WERI-Rb-1 (cell line): Measurements from ENCODE around the gene ADCYAP1R1.

Experiments used
- DNase-seq: peaks from one replicate; pipeline ENCODE4 v3.0.0-alpha.2; 2020
- H3K27ac ChIP-seq: fragments of 250-450 bp; sonication (Bioruptor Pico); 2 replicates; pipeline ENCODE4 v1.5.1; 2020; ENCODE audit warnings: mild to moderate bottlenecking, moderate library complexity
- H3K27me3 ChIP-seq: fragments of 250-450 bp; sonication (Bioruptor Pico); 2 replicates; pipeline ENCODE4 v1.5.1; 2021; ENCODE audit warnings: mild to moderate bottlenecking, low read depth, moderate library complexity; ENCODE audit not compliant: insufficient read depth, severe bottlenecking
- H3K36me3 ChIP-seq: fragments of 250-450 bp; sonication (Bioruptor Pico); 2 replicates; pipeline ENCODE4 v1.5.1; 2020; ENCODE audit warnings: mild to moderate bottlenecking, moderate library complexity
- H3K4me3 ChIP-seq: 2 replicates; pipeline ENCODE4 v1.5.1; 2011; ENCODE audit warnings: low read depth, mild to moderate bottlenecking, control low read depth, low read length
- H3K9me3 ChIP-seq: fragments of 250-450 bp; sonication (Bioruptor Pico); 2 replicates; pipeline ENCODE4 v1.5.1; 2021; ENCODE audit warnings: mild to moderate bottlenecking, moderate library complexity; ENCODE audit not compliant: severe bottlenecking
- TF ChIP-seq, protein P1 (sequence below): IDR thresholded peaks from 2 replicates; pipeline ENCODE4 v1.5.1; 2011; ENCODE audit warnings: low read depth, mild to moderate bottlenecking, control low read depth, inconsistent platforms, low read length

ADCYAP1R1 gene

GRCh38 chr7:31113660-31114059, 61.6 kb downstream of the ADCYAP1R1 start:
- TF ChIP-seq, protein P1, sequence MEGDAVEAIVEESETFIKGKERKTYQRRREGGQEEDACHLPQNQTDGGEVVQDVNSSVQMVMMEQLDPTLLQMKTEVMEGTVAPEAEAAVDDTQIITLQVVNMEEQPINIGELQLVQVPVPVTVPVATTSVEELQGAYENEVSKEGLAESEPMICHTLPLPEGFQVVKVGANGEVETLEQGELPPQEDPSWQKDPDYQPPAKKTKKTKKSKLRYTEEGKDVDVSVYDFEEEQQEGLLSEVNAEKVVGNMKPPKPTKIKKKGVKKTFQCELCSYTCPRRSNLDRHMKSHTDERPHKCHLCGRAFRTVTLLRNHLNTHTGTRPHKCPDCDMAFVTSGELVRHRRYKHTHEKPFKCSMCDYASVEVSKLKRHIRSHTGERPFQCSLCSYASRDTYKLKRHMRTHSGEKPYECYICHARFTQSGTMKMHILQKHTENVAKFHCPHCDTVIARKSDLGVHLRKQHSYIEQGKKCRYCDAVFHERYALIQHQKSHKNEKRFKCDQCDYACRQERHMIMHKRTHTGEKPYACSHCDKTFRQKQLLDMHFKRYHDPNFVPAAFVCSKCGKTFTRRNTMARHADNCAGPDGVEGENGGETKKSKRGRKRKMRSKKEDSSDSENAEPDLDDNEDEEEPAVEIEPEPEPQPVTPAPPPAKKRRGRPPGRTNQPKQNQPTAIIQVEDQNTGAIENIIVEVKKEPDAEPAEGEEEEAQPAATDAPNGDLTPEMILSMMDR: no peak
- Histone ChIP-seq H3K27ac (no peak overlapping the region), H3K9me3 (no peaks in the 10 kb centered on the region), H3K27me3 (no peaks in the 10 kb centered on the region), H3K36me3 (no peaks in the 10 kb centered on the region), H3K4me3 (no peak overlapping the region)
- no peak for DNase-seq

DNA sequence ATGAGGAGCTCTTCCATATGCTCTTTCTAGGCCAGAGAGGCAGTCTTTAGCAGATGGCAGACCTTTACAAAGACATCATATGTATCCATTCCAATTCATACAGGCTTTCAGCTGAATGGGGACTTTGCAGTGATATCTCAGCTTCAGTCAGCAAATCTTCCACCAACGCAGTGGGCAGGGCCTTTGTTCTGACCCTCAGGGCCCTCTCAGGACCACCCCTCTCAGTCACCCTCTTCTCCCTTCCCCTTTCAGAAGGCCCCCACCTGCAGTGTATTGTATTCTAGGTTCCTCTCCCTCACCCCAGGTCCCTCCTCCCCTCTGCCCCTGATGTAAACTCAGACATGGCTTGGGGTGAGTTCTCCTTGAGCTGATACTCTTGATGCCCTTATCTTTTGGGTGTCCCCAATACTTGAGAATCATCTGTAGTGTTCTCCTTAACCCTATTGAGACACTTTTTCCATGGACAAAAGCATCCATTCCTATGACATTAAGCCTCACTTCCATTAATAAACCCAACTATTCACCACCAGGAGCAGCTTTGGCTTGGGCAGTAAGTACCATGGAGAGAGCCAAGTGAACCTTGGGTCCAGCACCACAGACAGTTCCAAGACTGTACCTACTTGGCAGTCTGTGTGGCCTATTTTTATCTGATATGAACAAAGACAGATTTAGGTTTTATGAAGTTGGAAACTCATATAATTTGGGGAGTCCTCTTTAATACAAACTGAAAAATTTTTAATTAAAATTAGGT, 62.7 kb downstream of the ADCYAP1R1 start:
- DNase-seq: no peak
- H3K36me3 ChIP-seq: no peaks in the 10 kb centered on the region

GRCh38 chr7:31116615-31117014, 64.5 kb downstream of the ADCYAP1R1 start:
- Histone ChIP-seq H3K4me3 (no peak overlapping the region), H3K27me3 (no peaks in the 10 kb centered on the region), H3K36me3 (no peaks in the 10 kb centered on the region), H3K9me3 (no peaks in the 10 kb centered on the region), H3K27ac (no peak overlapping the region)
- DNase-seq: no peak
- TF ChIP-seq, protein P1: no peak

More for the DNA sequence above, 62.7 kb downstream of the ADCYAP1R1 start:
- no peaks in the 10 kb centered on the region for H3K9me3 ChIP-seq
- H3K4me3 ChIP-seq: no peak overlapping the region
- H3K27ac ChIP-seq: no peak overlapping the region
- H3K27me3 ChIP-seq: no peaks in the 10 kb centered on the region
- TF ChIP-seq, protein P1: no peak

DNA sequence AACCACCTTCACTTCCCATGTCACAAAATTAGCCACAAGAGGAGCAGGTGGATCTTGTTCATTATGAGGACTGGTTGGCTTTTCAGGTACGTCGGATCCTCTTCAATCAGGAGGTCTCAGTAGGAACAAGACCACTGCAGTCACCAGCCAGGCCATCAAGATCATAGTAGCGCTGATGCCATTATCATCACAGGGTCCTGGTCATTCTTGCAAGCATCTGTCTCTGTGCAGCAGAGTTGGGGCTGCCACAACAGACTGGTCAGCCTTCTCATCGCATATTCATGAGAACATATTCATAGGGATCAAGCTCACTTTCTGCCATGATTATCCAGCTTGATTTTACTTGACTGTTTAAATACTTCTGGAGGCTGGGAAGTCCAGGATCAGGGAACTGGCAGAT, 67.1 kb downstream of the ADCYAP1R1 start:
- H3K36me3 ChIP-seq: no peaks in the 10 kb centered on the region
- no peak for DNase-seq

DNA sequence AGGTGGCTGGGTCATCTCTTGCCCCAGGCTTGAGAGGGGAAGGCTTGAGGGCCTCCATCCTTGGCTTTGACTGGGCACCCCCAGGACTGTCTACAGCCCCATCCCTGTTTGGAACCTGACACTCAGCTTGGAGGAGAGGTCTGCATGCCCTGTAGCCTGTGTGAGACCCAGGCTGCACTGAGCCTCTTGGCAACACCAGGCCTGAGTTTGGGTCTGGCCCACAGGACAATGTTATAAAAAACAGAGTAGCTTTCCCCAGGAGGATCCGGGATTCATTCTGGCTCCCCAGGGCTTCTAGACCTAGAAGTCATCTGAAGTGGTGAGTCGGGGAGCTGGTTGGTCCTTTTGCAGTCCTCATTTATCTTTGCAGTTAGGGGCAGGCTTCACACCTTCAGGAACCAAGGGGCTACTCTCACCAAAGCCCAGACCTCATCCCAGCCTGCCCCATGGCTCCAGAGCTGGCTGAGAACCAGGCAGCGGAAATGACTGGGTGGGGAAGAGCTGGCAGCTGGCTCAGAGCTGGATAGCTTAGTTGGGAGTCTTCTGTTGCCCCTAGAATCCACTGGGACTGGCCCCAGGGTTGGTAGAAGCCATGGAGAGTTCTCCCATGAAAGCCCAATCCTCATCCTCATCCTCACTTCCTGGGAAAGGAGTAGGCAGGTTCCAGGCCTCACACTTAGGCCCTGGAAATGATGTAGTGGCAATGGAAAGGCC, 68.8 kb downstream of the ADCYAP1R1 start:
- TF ChIP-seq, protein P1: no peak
- Histone ChIP-seq H3K4me3 (no peak overlapping the region), H3K9me3 (no peaks in the 10 kb centered on the region), H3K27ac (no peak overlapping the region), H3K36me3 (no peaks in the 10 kb centered on the region), H3K27me3 (no peaks in the 10 kb centered on the region)
- no peak for DNase-seq

More for the DNA sequence above, 67.1 kb downstream of the ADCYAP1R1 start:
- Histone ChIP-seq H3K4me3 (no peak overlapping the region), H3K27me3 (no peaks in the 10 kb centered on the region), H3K27ac (no peak overlapping the region), H3K9me3 (no peaks in the 10 kb centered on the region)
- TF ChIP-seq, protein P1: no peak
